Lower leg skin (tissue), 4 donors: ENCODE data around the gene HECTD4. TPM values are rescaled to one million over a fixed set of nuclear protein-coding genes. Genes with fewer than 3 reads are reported as not detected.
"Not testable (repeated sequence)": the region's sequence is repeated elsewhere in the genome, so short reads cannot be mapped to it uniquely, and the experiment has no call there.

Experiments
- DNase-seq, 2 donors: peaks; one replicate each; pipeline ENCODE4 v3.0.0-alpha.2; 2019; ENCODE audit warnings: low spot score in 2 of 2
- H3K4me3 ChIP-seq: fragments of 200-600 bp; sonication (generic); 2 replicates; pipeline ENCODE4 v1.5.1; 2017; ENCODE audit warnings: mild to moderate bottlenecking, low read depth; ENCODE audit not compliant: poor library complexity, severe bottlenecking
- POLR2A ChIP-seq, 2 donors: fragments of 450-650 bp; IDR thresholded peaks; one replicate each; pipeline ENCODE4 v1.6.1; 2016 to 2017; ENCODE audit warnings: antibody characterized with exemption in 2 of 2, mild to moderate bottlenecking in 1 of 2, moderate library complexity in 1 of 2
- WGBS, 2 donors: methylation state at CpG; one replicate each; pipeline ENCODE4 v1.1.5; 2018; 5-methylcytosine and 5-hydroxymethylcytosine counted together
- intact Hi-C: fragments of 100-400 bp; cut with DNase I; formaldehyde crosslinking; loops from one replicate; pipeline ENCODE4 v1.15.0; 2023; ENCODE audit warnings: low total_unique reads
- total RNA-seq, 4 donors: library from RNA; depleted of rRNA; stranded (reverse); fragments of >200 nt; gene quantifications; one replicate each; pipeline ENCODE4 v1.1.0, GENCODE V29; 2016
- TF ChIP-seq, protein P1 (sequence below), 3 donors: fragments of 450-650 bp; IDR thresholded peaks; one replicate each; pipeline ENCODE4 v1.5.1; 2016; ENCODE audit warnings: antibody characterized with exemption in 3 of 3, mild to moderate bottlenecking in 3 of 3, moderate library complexity in 2 of 3

The HECTD4 gene
- total RNA-seq, 4 donors from 2014 or later: 33.2 to 70.6 (median 35.5) TPM

DNA sequence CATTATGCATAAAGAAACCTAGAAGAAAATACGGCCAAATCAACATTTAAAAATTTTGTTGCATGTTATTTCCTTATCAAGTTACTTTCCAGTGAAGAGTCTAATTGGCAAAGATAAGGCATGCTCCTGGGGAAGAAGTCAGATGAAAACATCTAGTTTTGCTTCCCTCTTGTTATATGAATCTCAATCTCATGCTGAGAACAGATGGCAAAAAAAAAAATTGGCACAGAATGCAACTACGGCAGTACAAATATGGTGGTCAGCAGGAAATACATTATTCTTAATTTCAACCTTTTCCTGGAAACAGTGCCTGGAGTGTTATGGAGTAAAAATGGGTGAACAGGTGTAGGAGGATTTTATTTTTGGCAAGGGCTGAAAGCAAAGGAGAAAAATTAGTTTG, 32.8 kb downstream of the HECTD4 start:
- H3K4me3 ChIP-seq: no peak overlapping the region
- TF ChIP-seq POLR2A (IDR thresholded peaks at IDR 0.05): no peak
- TF ChIP-seq, protein P1, sequence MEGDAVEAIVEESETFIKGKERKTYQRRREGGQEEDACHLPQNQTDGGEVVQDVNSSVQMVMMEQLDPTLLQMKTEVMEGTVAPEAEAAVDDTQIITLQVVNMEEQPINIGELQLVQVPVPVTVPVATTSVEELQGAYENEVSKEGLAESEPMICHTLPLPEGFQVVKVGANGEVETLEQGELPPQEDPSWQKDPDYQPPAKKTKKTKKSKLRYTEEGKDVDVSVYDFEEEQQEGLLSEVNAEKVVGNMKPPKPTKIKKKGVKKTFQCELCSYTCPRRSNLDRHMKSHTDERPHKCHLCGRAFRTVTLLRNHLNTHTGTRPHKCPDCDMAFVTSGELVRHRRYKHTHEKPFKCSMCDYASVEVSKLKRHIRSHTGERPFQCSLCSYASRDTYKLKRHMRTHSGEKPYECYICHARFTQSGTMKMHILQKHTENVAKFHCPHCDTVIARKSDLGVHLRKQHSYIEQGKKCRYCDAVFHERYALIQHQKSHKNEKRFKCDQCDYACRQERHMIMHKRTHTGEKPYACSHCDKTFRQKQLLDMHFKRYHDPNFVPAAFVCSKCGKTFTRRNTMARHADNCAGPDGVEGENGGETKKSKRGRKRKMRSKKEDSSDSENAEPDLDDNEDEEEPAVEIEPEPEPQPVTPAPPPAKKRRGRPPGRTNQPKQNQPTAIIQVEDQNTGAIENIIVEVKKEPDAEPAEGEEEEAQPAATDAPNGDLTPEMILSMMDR (IDR thresholded peaks at IDR 0.05): no peak
- intact Hi-C loops: no loop called here
- WGBS, 2 donors: 55 to 71% methylated on average over 2 of the region's 2 CpGs
- no peak for DNase-seq

DNA sequence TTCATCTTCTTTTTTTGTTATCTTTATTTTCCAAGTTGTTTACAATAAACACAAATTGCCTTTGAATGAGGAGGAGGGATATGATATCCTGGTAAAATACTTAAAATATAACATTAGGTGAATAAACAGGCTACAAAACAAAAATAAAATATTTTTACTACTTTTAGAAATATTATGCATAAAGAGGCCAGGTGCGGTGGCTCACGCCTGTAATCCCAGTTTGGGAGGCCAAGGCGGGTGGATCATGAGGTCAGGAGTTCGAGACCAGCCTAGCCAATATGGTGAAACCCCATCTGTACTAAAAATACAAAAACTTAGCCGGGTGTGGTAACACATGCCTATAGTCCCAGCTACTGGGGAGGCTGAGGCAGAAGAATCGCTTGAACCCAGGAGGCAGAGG, 33.3 kb downstream of the HECTD4 start:
- H3K4me3 ChIP-seq, DNase-seq, intact Hi-C loops: not testable (repeated sequence)
- WGBS, 2 donors: 96 to 97% methylated on average over 6 of the region's 6 CpGs

DNA sequence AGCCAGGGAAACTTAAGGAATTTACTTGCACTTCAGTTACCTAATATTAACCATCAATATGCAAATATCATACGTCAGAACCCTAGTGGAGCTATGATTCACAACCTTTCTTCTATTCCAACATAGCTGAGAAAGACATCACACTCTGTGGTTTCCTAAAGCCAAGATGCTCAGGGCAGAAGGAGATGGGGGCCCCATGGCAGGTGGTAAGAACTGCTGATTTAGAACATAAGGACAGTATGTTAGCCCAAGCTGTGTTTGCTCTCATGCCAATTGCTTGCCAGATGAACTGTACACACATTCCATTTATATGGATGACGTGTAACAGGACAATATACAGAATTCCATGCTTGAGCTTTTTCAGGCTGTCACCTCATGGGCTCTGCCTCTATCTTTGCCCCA, 34.6 kb downstream of the HECTD4 start:
- DNase-seq: no peak
- no peak for TF ChIP-seq POLR2A (IDR thresholded peaks at IDR 0.05)
- TF ChIP-seq, protein P1 (IDR thresholded peaks at IDR 0.05): no peak
- intact Hi-C loops: no loop called here
- WGBS, 2 donors: 70 to 79% methylated on average over 2 of the region's 2 CpGs
- no peak overlapping the region for H3K4me3 ChIP-seq

DNA sequence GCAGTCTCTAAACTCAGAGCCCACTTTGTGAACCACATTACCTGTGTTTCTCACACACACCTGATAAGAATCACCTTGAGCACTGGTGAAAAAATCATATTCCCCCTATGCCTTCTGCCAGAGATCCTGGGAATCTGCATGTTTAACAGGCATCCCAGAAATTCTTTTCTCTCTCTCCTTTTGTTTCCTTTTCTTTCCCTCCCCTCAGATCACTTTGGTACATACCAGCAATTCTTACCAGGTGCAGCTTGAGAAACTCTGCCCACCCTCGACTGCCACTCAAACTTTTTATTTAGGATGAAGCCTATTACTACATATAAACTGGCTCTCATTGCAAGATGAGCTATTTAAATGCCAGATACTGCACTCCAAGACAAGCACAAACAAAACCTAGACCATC, 36.0 kb downstream of the HECTD4 start:
- intact Hi-C loops: no loop called here
- H3K4me3 ChIP-seq: no peak overlapping the region
- 31 to 56% methylated on average over 1 of the region's 1 CpG for WGBS, 2 donors
- DNase-seq: no peak
- no peak for TF ChIP-seq POLR2A (IDR thresholded peaks at IDR 0.05)
- TF ChIP-seq, protein P1 (IDR thresholded peaks at IDR 0.05): no peak

DNA sequence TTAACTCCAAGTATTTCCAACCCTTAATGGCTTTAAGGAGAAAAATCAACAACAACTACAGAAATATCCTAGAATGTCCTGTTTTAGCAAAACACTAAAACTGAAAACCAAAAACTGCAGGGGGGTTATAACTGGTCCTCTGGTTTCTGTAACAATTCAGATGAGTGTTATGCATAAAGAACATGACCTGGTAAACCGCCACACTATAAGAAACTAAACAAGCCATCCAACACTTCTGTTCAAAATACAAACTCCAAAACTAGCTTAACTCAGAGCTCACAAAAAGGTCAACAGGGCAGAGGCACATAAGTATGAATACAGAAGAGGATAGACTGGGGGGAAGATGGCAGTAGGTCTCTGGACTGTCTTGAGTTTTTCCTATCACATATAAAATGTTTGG, 38.0 kb downstream of the HECTD4 start:
- 91 to 92% methylated on average over 1 of the region's 1 CpG for WGBS, 2 donors
- no peak for DNase-seq

DNA sequence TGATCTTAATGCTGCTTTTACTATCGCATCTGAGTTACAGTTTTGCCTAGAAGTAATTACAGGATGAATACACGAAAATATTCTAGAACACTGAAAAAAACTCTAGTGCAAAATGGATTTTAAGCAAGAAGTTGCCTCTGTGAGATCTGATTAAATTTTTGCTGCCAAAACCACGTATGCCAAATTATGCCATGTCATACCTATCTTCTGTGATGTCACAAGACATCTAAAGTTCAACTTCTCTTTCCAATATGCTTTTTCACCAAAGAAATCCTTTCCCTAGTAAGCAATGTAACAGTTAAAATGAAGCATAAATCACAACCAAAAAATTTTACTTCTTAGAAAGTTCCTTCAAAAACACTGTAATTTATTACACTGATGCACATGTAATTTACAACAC, 39.6 kb downstream of the HECTD4 start:
- 78 to 82% methylated on average over 3 of the region's 3 CpGs for WGBS, 2 donors
- no peak for TF ChIP-seq POLR2A (IDR thresholded peaks at IDR 0.05)
- TF ChIP-seq, protein P1 (IDR thresholded peaks at IDR 0.05): no peak

More for the DNA sequence above, 38.0 kb downstream of the HECTD4 start:
- H3K4me3 ChIP-seq: no peak overlapping the region
- TF ChIP-seq, protein P1 (IDR thresholded peaks at IDR 0.05): no peak
- no peak for TF ChIP-seq POLR2A (IDR thresholded peaks at IDR 0.05)
- intact Hi-C loops: no loop called here

More for the DNA sequence above, 39.6 kb downstream of the HECTD4 start:
- intact Hi-C loops: no loop called here
- DNase-seq: no peak
- H3K4me3 ChIP-seq: no peak overlapping the region
